GM23248 (cell line): Measurements from ENCODE around the gene BICDL2. TPM values are rescaled to one million over a fixed set of nuclear protein-coding genes. Genes with fewer than 3 reads are reported as not detected.

ENCODE experiments used
- DNase-seq: peaks from one replicate; pipeline ENCODE4 v3.0.0-alpha.2; 2015
- H2AFZ ChIP-seq: fragments of 200-600 bp; sonication (generic); 2 replicates; pipeline ENCODE4 v1.6.1; 2016; ENCODE audit warnings: antibody characterized with exemption
- H3F3A ChIP-seq: fragments of 200-600 bp; sonication (generic); 2 replicates; pipeline ENCODE4 v1.6.1; 2016; ENCODE audit warnings: mild to moderate bottlenecking, antibody characterized with exemption, mixed run types; ENCODE audit not compliant: insufficient read depth
- H3K27ac ChIP-seq: fragments of 200-600 bp; sonication (generic); 2 replicates; pipeline ENCODE4 v1.5.1; 2016; ENCODE audit warnings: mild to moderate bottlenecking
- H3K27me3 ChIP-seq: fragments of 200-600 bp; sonication (generic); replicated peaks from 2 replicates; pipeline ENCODE4 v1.6.1; 2016; ENCODE audit warnings: mild to moderate bottlenecking; ENCODE audit not compliant: insufficient read depth
- H3K36me3 ChIP-seq: fragments of 200-600 bp; sonication (generic); 2 replicates; pipeline ENCODE4 v1.6.1; 2016; ENCODE audit warnings: low read depth, mild to moderate bottlenecking
- H3K4me1 ChIP-seq: fragments of 200-600 bp; sonication (generic); 2 replicates; pipeline ENCODE4 v1.6.1; 2016; ENCODE audit warnings: mild to moderate bottlenecking; ENCODE audit not compliant: insufficient read depth
- H3K4me2 ChIP-seq: fragments of 200-600 bp; sonication (generic); one replicate; pipeline ENCODE4 v1.6.1; 2016; ENCODE audit warnings: mild to moderate bottlenecking; ENCODE audit not compliant: unreplicated experiment
- H3K4me3 ChIP-seq: fragments of 200-600 bp; sonication (generic); 2 replicates; pipeline ENCODE4 v1.5.1; 2016; ENCODE audit warnings: mild to moderate bottlenecking
- H3K79me2 ChIP-seq: fragments of 200-600 bp; sonication (generic); 2 replicates; pipeline ENCODE4 v1.6.1; 2016; ENCODE audit warnings: mild to moderate bottlenecking; ENCODE audit not compliant: insufficient read depth
- H3K9ac ChIP-seq: fragments of 200-600 bp; sonication (generic); 2 replicates; pipeline ENCODE4 v1.6.1; 2016; ENCODE audit warnings: mild to moderate bottlenecking
- H3K9me2 ChIP-seq: fragments of 200-600 bp; sonication (generic); 2 replicates; pipeline ENCODE4 v1.6.1; 2016; ENCODE audit warnings: mixed run types, mild to moderate bottlenecking, moderate library complexity; ENCODE audit not compliant: insufficient read depth
- H3K9me3 ChIP-seq: fragments of 200-600 bp; sonication (generic); one replicate; pipeline ENCODE4 v1.6.1; 2017; ENCODE audit warnings: low read depth
- H4K20me1 ChIP-seq: fragments of 200-600 bp; sonication (generic); 2 replicates; pipeline ENCODE4 v1.6.0; 2016; ENCODE audit not compliant: insufficient read depth
- EZH2 ChIP-seq: fragments of 200-600 bp; sonication (generic); IDR thresholded peaks from 2 replicates; pipeline ENCODE4 v1.6.1; 2018; ENCODE audit warnings: antibody characterized with exemption, mild to moderate bottlenecking; ENCODE audit not compliant: insufficient read depth, poor library complexity, severe bottlenecking
- EZH2phosphoT487 ChIP-seq: fragments of 200-600 bp; sonication (generic); IDR thresholded peaks from 2 replicates; pipeline ENCODE4 v1.6.1; 2018; ENCODE audit warnings: antibody characterized with exemption, moderate library complexity, mild to moderate bottlenecking, low read depth; ENCODE audit not compliant: insufficient read depth
- WGBS, 2 experiments: methylation state at CpG; one replicate each; pipeline ENCODE4 v1.1.6; 2015 to 2017; ENCODE audit warnings: low lambda C conversion rate in 2 of 2, low coverage in 1 of 2; ENCODE audit errors: missing lambda C conversion rate in 2 of 2; 5-methylcytosine and 5-hydroxymethylcytosine counted together
- in situ Hi-C: fragments of 300-500 bp; cut with MboI; formaldehyde crosslinking; loops from 2 replicates; pipeline ENCODE4 v1.15.0; 2020
- polyA plus RNA-seq: library from polyadenylated mRNA; unstranded; fragments of >200 nt; fragmentation: Nextera tagmentation; extraction: Ambion mirVana; gene quantifications from 2 replicates; pipeline ENCODE4 v1.2.1, GENCODE V29; 2016
- total RNA-seq: library from RNA; depleted of rRNA; stranded (reverse); fragments of >200 nt; shearing (Covaris generic); gene quantifications from 2 replicates; pipeline ENCODE4 v1.2.3, GENCODE V29; 2014

BICDL2 gene
- total and polyA plus RNA-seq, 2 experiments from 2014 or later = 0.11 to 0.63 TPM

DNA sequence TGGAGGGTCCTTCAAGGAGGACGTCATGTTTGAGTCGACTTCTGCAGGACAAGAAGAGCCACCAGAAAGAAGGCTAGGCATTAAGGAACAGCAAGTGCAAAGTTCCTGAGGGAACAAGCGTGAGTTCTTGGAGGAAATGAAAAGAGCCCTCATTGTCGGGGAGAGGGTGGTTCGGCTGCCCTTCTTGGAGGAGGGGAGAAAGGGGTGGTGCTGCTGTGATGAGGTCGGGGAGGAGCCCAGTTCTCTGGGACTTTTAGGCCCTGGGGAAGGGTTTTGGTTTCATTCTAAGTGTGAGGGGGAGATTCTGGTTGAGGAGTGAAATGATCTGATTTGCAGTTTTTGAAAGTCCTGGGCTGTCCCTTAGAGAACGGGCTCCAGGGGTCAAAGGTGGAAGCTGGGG lies 4.1 kb downstream of the BICDL2 start:
- TF ChIP-seq EZH2 = no peak
- TF ChIP-seq EZH2phosphoT487 = no peak
- 47 to 52% methylated on average over 6 to 7 of the region's 7 CpGs for WGBS, 2 experiments
- no peak for DNase-seq
- Histone ChIP-seq H3K36me3 (no peaks in the 10 kb centered on the region), H4K20me1 (no peaks in the 10 kb centered on the region), H3K79me2 (no peaks in the 10 kb centered on the region), H3K27me3 (peaks cover 32% of the 10 kb centered on the region), H3F3A (0 out of 2 replicates have a peak, but pooled peaks cover 7% of the 10 kb centered on the region), H3K9ac (no peak overlapping the region), H3K4me2 (no peak overlapping the region), H3K4me1 (no peaks in the 10 kb centered on the region), H3K4me3 (no peak overlapping the region), H3K9me2 (no peaks in the 10 kb centered on the region), H3K27ac (no peak overlapping the region), H3K9me3 (no peaks in the 10 kb centered on the region), H2AFZ (no peak overlapping the region)
- in situ Hi-C loops = no loop called here

DNA sequence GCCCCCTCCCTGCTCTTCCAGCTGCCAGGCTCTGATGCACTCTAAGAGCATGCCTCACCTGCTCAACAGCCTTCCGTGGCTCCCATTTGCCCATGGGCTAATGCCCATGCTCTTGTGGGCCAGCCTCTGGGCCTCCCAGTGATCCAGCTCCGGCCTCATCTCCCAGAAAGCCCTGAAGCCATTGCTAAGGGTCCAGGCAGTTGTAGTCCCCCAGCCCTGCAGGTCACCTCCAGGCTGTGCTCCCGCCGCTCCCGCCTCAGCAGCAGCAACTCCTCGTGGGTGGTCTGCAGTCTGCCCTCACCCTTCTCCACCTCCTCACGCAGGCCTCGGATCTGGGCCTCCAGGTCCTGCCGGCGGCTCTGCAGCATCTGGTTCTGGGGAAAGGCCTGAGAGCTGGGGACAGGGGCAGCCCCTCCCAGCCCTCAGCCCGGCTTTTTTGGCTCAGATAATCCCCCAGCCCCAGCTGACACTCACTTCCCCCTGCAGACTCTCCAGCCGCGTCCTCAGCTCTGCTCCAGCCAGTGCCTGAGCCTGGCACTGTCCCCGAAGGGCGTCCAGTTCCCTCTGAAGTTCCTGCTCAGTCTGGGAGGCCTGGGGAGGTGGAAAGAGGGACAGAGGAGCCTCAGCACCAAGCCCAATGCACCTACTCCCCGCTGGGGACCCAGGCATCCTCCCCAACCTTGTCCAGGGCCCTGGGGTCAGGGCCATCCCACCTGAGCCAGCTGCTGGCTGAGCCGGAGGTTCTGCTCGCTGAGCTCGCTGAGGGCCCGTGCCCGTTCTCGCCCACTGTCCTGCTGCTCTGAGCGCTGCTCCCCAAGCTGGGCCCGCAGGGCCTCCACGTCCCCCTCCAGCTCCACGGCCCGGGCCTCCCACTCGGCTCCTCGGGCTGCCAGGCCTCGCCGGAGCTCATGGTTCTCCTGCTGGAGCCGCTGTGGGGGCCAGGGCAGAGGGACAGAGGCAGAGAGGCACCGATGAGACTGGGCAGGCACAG lies 6.2 kb downstream of the BICDL2 start:
- Histone ChIP-seq H3K9me2 (no peaks in the 10 kb centered on the region), H3K9me3 (no peaks in the 10 kb centered on the region), H3K27me3 (peaks cover 11% of the 10 kb centered on the region), H3K4me2 (no peak overlapping the region), H3K36me3 (no peaks in the 10 kb centered on the region; the same call in 1 of the 2 replicates), H3K27ac (no peak overlapping the region), H3F3A (0 out of 2 replicates have a peak, but pooled peaks cover 7% of the 10 kb centered on the region), H4K20me1 (no peaks in the 10 kb centered on the region), H3K9ac (no peak overlapping the region), H3K4me3 (no peak overlapping the region), H3K4me1 (no peaks in the 10 kb centered on the region), H2AFZ (no peak overlapping the region), H3K79me2 (no peaks in the 10 kb centered on the region)
- no peak for TF ChIP-seq EZH2phosphoT487
- TF ChIP-seq EZH2 = no peak
- WGBS, 2 experiments = 80 to 82% methylated on average over 27 to 33 of the region's 33 CpGs
- in situ Hi-C loops = no loop called here
- DNase-seq = no peak

DNA sequence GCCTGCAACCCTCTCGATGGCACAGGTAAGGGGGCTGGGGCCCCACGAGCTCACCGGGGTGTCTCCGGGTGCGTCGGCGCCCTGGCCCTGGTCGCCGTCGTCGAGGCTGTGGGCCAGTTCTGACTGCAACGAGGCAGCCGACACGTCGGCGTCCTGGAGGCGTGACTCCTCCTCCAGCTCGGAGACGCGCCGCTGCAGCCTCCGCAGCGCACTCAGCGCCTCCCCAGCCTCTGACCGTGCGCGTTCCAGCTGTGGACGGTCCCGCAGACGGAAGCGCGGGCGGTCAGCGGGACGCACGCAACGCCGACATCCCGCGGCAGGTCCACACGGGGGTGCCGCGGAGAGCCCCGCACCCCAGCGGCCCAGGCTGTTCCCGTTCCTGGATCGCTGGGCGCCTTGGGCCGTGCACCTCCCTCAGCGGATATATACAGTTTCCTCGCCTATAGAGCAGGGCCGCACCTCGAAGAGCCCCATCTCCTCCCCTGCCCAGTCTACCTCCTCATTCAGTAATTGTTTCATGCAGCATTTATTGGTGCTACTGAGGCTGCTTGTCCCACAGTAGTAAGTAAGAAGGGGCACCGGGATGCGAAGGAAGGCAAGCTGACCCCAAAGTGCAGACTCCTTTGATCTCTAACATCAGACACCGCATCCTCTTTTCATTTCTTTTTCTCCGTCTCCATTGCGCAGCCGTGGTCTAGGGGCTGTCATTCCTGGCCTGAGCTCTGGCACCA lies 7.1 kb downstream of the BICDL2 start:
- H3K9me3 ChIP-seq = no peaks in the 10 kb centered on the region
- no peaks in the 10 kb centered on the region for H3K9me2 ChIP-seq
- 0 out of 2 replicates have a peak, but pooled peaks cover 7% of the 10 kb centered on the region for H3K27me3 ChIP-seq
- no peaks in the 10 kb centered on the region; the same call in 1 of the 2 replicates for H3K36me3 ChIP-seq
- H3F3A ChIP-seq = 0 out of 2 replicates have a peak, but pooled peaks cover 7% of the 10 kb centered on the region
- no peaks in the 10 kb centered on the region for H4K20me1 ChIP-seq
- peak overlapping the region; percentile 50 for H3K4me3 ChIP-seq
- no peak overlapping the region for H3K27ac ChIP-seq
- peak; percentile 84 for DNase-seq
- peak overlapping the region; percentile 48; the same call in 1 of the 2 replicates for H3K9ac ChIP-seq
- WGBS, 2 experiments = 12 to 16% methylated on average over 45 to 54 of the region's 59 CpGs
- no peaks in the 10 kb centered on the region for H3K79me2 ChIP-seq
- TF ChIP-seq EZH2 = no peak
- TF ChIP-seq EZH2phosphoT487 = no peak
- H3K4me1 ChIP-seq = no peaks in the 10 kb centered on the region
- in situ Hi-C loops = no loop called here
- H2AFZ ChIP-seq = peak overlapping the region; percentile 57
- peak overlapping the region; percentile 33 for H3K4me2 ChIP-seq

DNA sequence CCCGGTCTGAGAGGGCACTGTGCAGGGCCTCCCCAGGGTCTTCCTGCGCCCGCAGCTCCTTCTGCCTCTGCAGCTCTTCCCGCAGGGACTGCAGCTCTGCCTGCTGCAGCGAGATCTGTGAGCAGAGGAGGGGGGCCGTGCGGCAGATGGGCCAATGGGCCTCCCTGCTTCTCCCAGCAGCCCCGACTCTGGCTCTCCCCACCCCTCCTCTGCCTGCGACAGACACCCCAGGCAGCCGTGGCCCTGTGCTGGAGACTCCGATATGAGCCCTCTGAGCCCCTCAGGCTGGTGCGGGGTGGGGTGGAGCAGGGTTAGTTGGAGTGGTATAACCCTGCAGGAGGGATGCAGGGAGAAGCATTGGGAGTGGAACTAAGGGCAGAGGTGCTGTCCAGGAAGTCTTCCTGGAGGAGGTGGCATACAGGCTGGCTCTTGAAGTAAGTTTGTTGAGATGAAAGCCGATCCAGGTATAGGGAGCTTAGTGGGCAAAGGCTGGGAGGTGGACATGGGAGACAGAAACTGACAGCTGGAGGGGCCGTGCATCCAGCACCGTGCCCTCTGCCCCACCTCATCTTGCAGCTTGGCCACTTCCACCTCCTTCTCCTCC lies 7.9 kb downstream of the BICDL2 start:
- H3K4me3 ChIP-seq = no peak overlapping the region
- H3K4me2 ChIP-seq = no peak overlapping the region
- DNase-seq = no peak
- 34 to 36% methylated on average over 12 to 15 of the region's 15 CpGs for WGBS, 2 experiments
- 0 out of 2 replicates have a peak, but pooled peaks cover 7% of the 10 kb centered on the region for H3K27me3 ChIP-seq
- TF ChIP-seq EZH2 (no peak), EZH2phosphoT487 (no peak)
- no peaks in the 10 kb centered on the region; the same call in 1 of the 2 replicates for H3K36me3 ChIP-seq
- no peaks in the 10 kb centered on the region for H3K9me3 ChIP-seq
- H3F3A ChIP-seq = 0 out of 2 replicates have a peak, but pooled peaks cover 7% of the 10 kb centered on the region
- in situ Hi-C loops = no loop called here
- no peaks in the 10 kb centered on the region for H3K4me1 ChIP-seq
- no peak overlapping the region for H2AFZ ChIP-seq
- H3K9me2 ChIP-seq = no peaks in the 10 kb centered on the region
- H4K20me1 ChIP-seq = no peaks in the 10 kb centered on the region
- H3K9ac ChIP-seq = peak overlapping the region; percentile 48; the same call in 1 of the 2 replicates
- no peaks in the 10 kb centered on the region for H3K79me2 ChIP-seq
- H3K27ac ChIP-seq = no peak overlapping the region
